Peyer's patch (tissue), 4 donors: ENCODE measurements around the gene LHX3. TPM values are rescaled to one million over a fixed set of nuclear protein-coding genes. Genes with fewer than 3 reads are reported as not detected.

ENCODE experiments used
- DNase-seq, 3 donors: peaks; one replicate each; pipeline ENCODE4 v3.0.0-alpha.2; 2017 to 2019
- H3K27ac ChIP-seq, 4 donors: fragments of 200-600 bp; sonication (generic); one replicate each; pipeline ENCODE4 v1.5.1; 2016 to 2019
- H3K27me3 ChIP-seq, 2 donors: fragments of 200-600 bp; sonication (generic); one replicate each; pipeline ENCODE4 v1.5.1; 2019
- H3K36me3 ChIP-seq, 3 donors: fragments of 200-600 bp; sonication (generic); one replicate each; pipeline ENCODE4 v1.5.1; 2016 to 2019
- H3K4me1 ChIP-seq, 4 donors: fragments of 200-600 bp; sonication (generic); one replicate each; pipeline ENCODE4 v1.5.1; 2016 to 2019
- H3K4me3 ChIP-seq, 4 donors: fragments of 200-600 bp; sonication (generic); 1 replicate in 3 of 4; 2 replicates in 1 of 4; pipeline ENCODE4 v1.5.1; 2016 to 2019; ENCODE audit warnings: mild to moderate bottlenecking in 1 of 4
- H3K9me3 ChIP-seq, 4 donors: fragments of 200-600 bp; sonication (generic); one replicate each; pipeline ENCODE4 v1.5.1; 2016 to 2019; ENCODE audit warnings: mild to moderate bottlenecking in 1 of 4
- POLR2A ChIP-seq, 2 donors: fragments of 450-650 bp; IDR thresholded peaks; one replicate each; pipeline ENCODE4 v1.5.1; 2017; ENCODE audit warnings: antibody characterized with exemption in 2 of 2, mild to moderate bottlenecking in 2 of 2, moderate library complexity in 2 of 2
- total RNA-seq, 4 donors: library from RNA; depleted of rRNA; stranded (reverse); fragments of >200 nt; gene quantifications; one replicate each; pipeline ENCODE4 v1.1.0, GENCODE V29; 2016
- TF ChIP-seq, protein P1 (sequence below), 6 experiments: fragments of 450-650 bp in 4 of 6; fragments of 200-600 bp in 2 of 6; sonication (generic) in 1 of 6; IDR thresholded peaks; one replicate each; pipeline ENCODE4 v1.5.1; 2017 to 2019; ENCODE audit warnings: antibody characterized with exemption in 6 of 6, mild to moderate bottlenecking in 3 of 6, moderate library complexity in 1 of 6

LHX3 gene
- total RNA-seq, 4 donors from 2014 or later: not detected

DNA sequence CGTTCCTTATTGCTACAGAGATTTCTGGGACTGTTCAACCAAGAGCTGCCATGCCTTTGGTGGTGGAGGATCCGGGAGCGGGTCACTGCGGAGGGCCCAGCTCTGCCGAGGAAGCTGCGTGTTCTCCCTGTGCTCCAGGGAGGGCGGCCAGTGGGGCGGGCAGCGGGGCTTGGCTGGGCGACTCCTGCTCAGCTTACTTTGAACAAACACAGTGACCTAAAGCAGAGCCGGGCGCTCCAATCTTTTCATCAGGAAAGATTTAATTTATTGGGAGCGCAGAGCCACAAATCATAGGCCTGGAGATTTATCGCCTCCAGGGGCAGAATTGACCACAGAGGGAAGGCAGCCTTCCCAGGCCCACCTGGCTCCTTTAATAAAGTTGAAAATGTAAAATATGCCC, 27.7 kb downstream of the LHX3 start:
- no peaks in the 10 kb centered on the region for H3K27me3 ChIP-seq
- TF ChIP-seq, protein P1, sequence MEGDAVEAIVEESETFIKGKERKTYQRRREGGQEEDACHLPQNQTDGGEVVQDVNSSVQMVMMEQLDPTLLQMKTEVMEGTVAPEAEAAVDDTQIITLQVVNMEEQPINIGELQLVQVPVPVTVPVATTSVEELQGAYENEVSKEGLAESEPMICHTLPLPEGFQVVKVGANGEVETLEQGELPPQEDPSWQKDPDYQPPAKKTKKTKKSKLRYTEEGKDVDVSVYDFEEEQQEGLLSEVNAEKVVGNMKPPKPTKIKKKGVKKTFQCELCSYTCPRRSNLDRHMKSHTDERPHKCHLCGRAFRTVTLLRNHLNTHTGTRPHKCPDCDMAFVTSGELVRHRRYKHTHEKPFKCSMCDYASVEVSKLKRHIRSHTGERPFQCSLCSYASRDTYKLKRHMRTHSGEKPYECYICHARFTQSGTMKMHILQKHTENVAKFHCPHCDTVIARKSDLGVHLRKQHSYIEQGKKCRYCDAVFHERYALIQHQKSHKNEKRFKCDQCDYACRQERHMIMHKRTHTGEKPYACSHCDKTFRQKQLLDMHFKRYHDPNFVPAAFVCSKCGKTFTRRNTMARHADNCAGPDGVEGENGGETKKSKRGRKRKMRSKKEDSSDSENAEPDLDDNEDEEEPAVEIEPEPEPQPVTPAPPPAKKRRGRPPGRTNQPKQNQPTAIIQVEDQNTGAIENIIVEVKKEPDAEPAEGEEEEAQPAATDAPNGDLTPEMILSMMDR (IDR thresholded peaks at IDR 0.05): no peak
- no peak for TF ChIP-seq POLR2A (IDR thresholded peaks at IDR 0.05)

GRCh38 chr9:136175616-136176197, 29.2 kb downstream of the LHX3 start:
- Histone ChIP-seq H3K9me3 (no peaks in the 10 kb centered on the region), H3K27me3 (no peaks in the 10 kb centered on the region), H3K27ac (no peak overlapping the region), H3K4me1 (no peaks in the 10 kb centered on the region), H3K4me3 (no peak overlapping the region), H3K36me3 (no peaks in the 10 kb centered on the region)
- no peak for TF ChIP-seq POLR2A (IDR thresholded peaks at IDR 0.05)
- TF ChIP-seq, protein P1 (IDR thresholded peaks at IDR 0.05): no peak
- DNase-seq: no peak

More for the DNA sequence above, 27.7 kb downstream of the LHX3 start:
- DNase-seq: no peak
- Histone ChIP-seq H3K36me3 (no peaks in the 10 kb centered on the region), H3K4me3 (no peak overlapping the region), H3K4me1 (no peaks in the 10 kb centered on the region), H3K27ac (no peak overlapping the region), H3K9me3 (no peaks in the 10 kb centered on the region)

DNA sequence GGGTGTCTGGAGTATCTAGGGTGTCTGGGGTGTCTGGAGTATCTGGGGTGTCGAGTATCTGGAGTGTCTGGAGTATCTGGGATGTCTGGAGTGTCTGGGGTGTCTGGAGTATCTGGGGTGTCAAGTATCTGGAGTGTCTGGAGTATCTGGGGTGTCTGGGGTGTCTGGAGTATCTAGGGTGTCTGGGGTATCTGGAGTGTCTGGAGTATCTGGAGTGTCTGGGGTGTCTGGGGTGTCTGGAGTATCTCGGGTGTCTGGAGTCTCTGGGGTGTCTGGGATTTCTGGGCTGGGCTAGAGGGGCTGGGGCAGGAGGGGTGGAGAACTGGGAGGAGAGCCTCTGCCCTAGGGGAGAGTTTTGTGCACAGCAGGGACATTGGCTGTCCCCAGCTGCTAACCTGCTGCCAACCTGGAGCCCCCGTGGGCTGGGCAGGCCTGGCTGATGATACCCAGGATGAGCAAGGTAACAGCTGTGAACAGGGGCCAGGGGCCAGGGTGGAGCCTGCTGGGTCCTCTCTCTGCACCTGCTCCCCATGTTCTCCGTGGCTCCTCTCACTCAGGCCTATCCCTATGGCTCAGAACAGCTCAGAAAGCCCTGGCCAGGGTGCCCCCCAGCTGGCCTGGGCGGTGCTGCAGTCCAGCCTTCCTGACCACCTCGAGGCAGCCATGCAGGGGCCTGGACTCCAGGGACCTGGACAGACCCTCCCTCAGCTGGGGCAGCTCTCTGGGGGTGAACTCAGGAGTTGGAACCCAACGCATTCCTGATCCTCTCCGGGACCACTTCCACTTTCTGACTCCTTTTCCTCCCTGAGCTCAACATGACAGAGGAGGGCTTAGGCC, 29.9 kb downstream of the LHX3 start:
- Histone ChIP-seq H3K9me3 (no peaks in the 10 kb centered on the region), H3K4me3 (no peak overlapping the region), H3K27ac (no peak overlapping the region), H3K27me3 (no peaks in the 10 kb centered on the region), H3K4me1 (no peaks in the 10 kb centered on the region), H3K36me3 (no peaks in the 10 kb centered on the region)
- TF ChIP-seq, protein P1 (IDR thresholded peaks at IDR 0.05): no peak
- TF ChIP-seq POLR2A (IDR thresholded peaks at IDR 0.05): no peak
- DNase-seq: no peak

DNA sequence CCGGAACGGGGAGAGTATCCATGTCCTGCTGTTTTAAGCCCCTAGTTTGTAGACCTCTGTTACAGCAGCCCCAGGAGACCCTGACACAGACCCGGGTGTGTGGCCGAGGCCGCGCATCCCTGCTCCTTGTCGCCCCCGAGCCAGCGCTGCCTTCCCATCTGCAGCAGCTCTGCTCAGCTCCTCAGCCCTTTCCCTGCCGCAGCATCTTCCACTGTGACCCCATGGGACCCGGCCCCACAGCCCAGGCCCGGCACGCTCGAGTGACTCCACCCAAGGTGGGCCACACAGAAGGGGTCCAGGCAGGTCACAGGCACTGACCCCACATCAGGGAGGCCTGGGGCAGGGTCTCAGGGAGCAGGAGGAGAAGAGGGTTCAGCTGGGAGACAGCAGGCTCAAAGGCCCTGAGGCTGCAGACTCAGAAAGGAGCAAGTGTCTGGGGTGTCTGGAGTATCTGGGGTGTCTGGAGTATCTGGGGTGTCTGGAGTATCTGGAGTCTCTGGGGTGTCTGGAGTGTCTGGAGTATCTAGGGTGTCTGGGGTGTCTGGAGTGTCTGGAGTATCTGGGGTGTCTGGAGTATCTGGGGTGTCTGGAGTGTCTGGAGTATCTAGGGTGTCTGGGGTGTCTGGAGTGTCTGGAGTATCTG, 31.2 kb downstream of the LHX3 start:
- Histone ChIP-seq H3K27me3 (peaks cover 0 to 4% of the 10 kb centered on the region in 2 donors), H3K27ac (no peak overlapping the region), H3K4me1 (no peaks in the 10 kb centered on the region), H3K9me3 (no peaks in the 10 kb centered on the region), H3K4me3 (no peak overlapping the region), H3K36me3 (no peaks in the 10 kb centered on the region)
- DNase-seq: no peak
- TF ChIP-seq POLR2A (IDR thresholded peaks at IDR 0.05): no peak
- TF ChIP-seq, protein P1 (IDR thresholded peaks at IDR 0.05): no peak

- H3K4me3 ChIP-seq: no peak overlapping the region
- H3K36me3 ChIP-seq: no peaks in the 10 kb centered on the region
- no peak for DNase-seq
- H3K9me3 ChIP-seq: no peaks in the 10 kb centered on the region
- H3K4me1 ChIP-seq: no peaks in the 10 kb centered on the region
- no peak overlapping the region for H3K27ac ChIP-seq
- H3K27me3 ChIP-seq: peaks cover 0 to 4% of the 10 kb centered on the region in 2 donors
- TF ChIP-seq, protein P1 (IDR thresholded peaks at IDR 0.05): no peak
- no peak for TF ChIP-seq POLR2A (IDR thresholded peaks at IDR 0.05)
Measured at GRCh38 chr9:136172412-136173079, 32.4 kb downstream of the LHX3 start.
